NCI-H345 treated with DMSO at 0.1 percent for 48 hours (cell line): ENCODE measurements around the gene GOLGA2.
A peak's percentile ranks its signal among the peaks of the same experiment; 100 is the strongest.

Source experiments
- DNase-seq: peaks from one replicate; lab custom pipeline; 2025; ENCODE audit not compliant: unreplicated experiment; lab: John Stamatoyannopoulos, UW

The GOLGA2 gene

GRCh38 chr9:128275198-128276007 is at the start of gene GOLGA2:
Gene GOLGA2, minus strand, starts transcription at chr9:128276007. Its CDS starts 31 bp downstream, at chr9:128275976.
- DNase-seq = no peak

GRCh38 chr9:128324401-128324800 is 48.6 kb upstream of the GOLGA2 start:
- no peak for DNase-seq

- DNase-seq = no peak
Observed at GRCh38 chr9:128323791-128324190, 48.0 kb upstream of the GOLGA2 start.

GRCh38 chr9:128323212-128323730 is 47.5 kb upstream of the GOLGA2 start:
- DNase-seq = no peak

- DNase-seq = peak; percentile 90
Observed at GRCh38 chr9:128322404-128323211, 46.8 kb upstream of the GOLGA2 start, which contains the start of the genes COQ4 and TRUB2. Gene COQ4, plus strand, starts transcription at chr9:128322839. Its CDS starts 20 bp downstream, at chr9:128322859. Gene TRUB2, minus strand, starts transcription at chr9:128322447. Its CDS starts 39 bp downstream, at chr9:128322408.

- no peak for DNase-seq
Observed at GRCh38 chr9:128321879-128322403, 46.1 kb upstream of the GOLGA2 start.

GRCh38 chr9:128321343-128321742 is 45.5 kb upstream of the GOLGA2 start:
- no peak for DNase-seq

- DNase-seq = no peak
Observed at GRCh38 chr9:128317629-128318028, 41.8 kb upstream of the GOLGA2 start.

- DNase-seq = no peak
Observed at GRCh38 chr9:128316421-128316820, 40.6 kb upstream of the GOLGA2 start.

GRCh38 chr9:128314697-128315096 is 38.9 kb upstream of the GOLGA2 start:
- no peak for DNase-seq

GRCh38 chr9:128310461-128310860 is 34.7 kb upstream of the GOLGA2 start:
- DNase-seq = no peak

GRCh38 chr9:128309551-128309950 is 33.7 kb upstream of the GOLGA2 start:
- DNase-seq = no peak

GRCh38 chr9:128304971-128305288 is 29.1 kb upstream of the GOLGA2 start:
- DNase-seq = no peak

- no peak for DNase-seq
Observed at GRCh38 chr9:128304136-128304970, 28.5 kb upstream of the GOLGA2 start.

- no peak for DNase-seq
Observed at GRCh38 chr9:128298535-128299482, 23.0 kb upstream of the GOLGA2 start.

GRCh38 chr9:128297221-128297773 is 21.5 kb upstream of the GOLGA2 start:
- no peak for DNase-seq

GRCh38 chr9:128296340-128297220 is 20.8 kb upstream of the GOLGA2 start:
- no peak for DNase-seq

- DNase-seq = no peak
Observed at GRCh38 chr9:128294142-128294541, 18.3 kb upstream of the GOLGA2 start.
